Astrocyte (in vitro differentiated cells and primary cell): Measurements from ENCODE around the gene TENT4A.

Experiments used
- CTCF ChIP-seq: IDR thresholded peaks from 2 replicates; pipeline ENCODE4 v1.5.1; 2011; ENCODE audit warnings: low read depth, mild to moderate bottlenecking, inconsistent platforms, low read length, moderate library complexity; ENCODE audit not compliant: insufficient read depth
- EZH2 ChIP-seq: IDR thresholded peaks from 2 replicates; pipeline ENCODE4 v1.6.1; 2012; ENCODE audit warnings: mild to moderate bottlenecking, low read length, inconsistent platforms; ENCODE audit not compliant: insufficient read depth

- TF ChIP-seq CTCF, result no peak
- TF ChIP-seq EZH2, result no peak
Measured at GRCh38 chr5:6673963-6674362, 39.3 kb upstream of the TENT4A start.
